Erythroblast (primary cell): Measurements from ENCODE around the gene CSAD.

Experiments
- GATA1 ChIP-seq: IDR thresholded peaks from 2 replicates; pipeline ENCODE4 v1.6.1; 2011; ENCODE audit warnings: low read depth, mild to moderate bottlenecking, control low read depth, low read length, moderate library complexity
- POLR2A ChIP-seq: IDR thresholded peaks from 2 replicates; pipeline ENCODE4 v1.6.1; 2011; ENCODE audit warnings: mild to moderate bottlenecking, low read length

DNA sequence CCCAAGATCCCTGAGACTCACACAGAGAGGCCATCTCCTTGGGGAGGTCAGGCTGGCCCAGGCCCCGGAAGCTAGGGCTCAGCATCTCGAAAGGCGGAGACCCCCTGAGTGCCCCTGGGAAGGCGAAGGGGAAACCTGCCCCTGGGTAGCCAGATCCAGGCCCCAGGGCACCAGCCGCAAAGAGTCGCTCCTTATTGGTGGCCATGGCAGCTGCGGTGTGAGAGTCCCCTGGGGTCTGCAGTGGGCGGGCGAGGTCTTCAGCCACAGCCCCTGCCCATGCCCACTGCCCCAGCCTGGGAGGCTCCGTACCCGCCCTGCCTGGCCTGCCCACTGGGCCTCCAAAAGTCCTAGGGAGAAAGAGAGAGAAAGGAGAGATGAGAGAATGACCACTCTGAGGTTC, 46.6 kb upstream of the CSAD start:
- TF ChIP-seq POLR2A (no peak), GATA1 (no peak)
